SW 1271 (cell line): ENCODE results near the gene ETDC.

ENCODE experiments used
- DNase-seq, 2 experiments: peaks; one replicate each; lab custom pipeline; 2025; lab: John Stamatoyannopoulos, UW

The ETDC gene

GRCh38 chrX:135346975-135347374, 37.7 kb downstream of the ETDC start:
- no peak for DNase-seq

GRCh38 chrX:135347381-135348016, 38.2 kb downstream of the ETDC start:
- DNase-seq, result no peak

- DNase-seq, result no peak
Observed at GRCh38 chrX:135354288-135354687, 45.0 kb downstream of the ETDC start.
